H1 (cell line): ENCODE data around the gene SPTB. TPM values are rescaled to one million over a fixed set of nuclear protein-coding genes. Genes with fewer than 3 reads are reported as not detected.

Source experiments
- CTCF ChIA-PET: fragments of 300-600 bp; sonication (Branson Sonifier 250); formaldehyde crosslinking; loops from one replicate; lab custom pipeline; 2021; ENCODE audit not compliant: partially characterized antibody; lab: Charles Lee
- POLR2A ChIA-PET: fragments of 300-600 bp; sonication (Branson Sonifier 250); formaldehyde crosslinking; loops from one replicate; lab custom pipeline; 2021; ENCODE audit warnings: inconsistent platforms; ENCODE audit not compliant: partially characterized antibody; lab: Charles Lee
- DNase-seq, 2 experiments: peaks; one replicate each; pipeline versions ENCODE4 v3.0.0 to v3.0.0-alpha.2; 2010 to 2022; ENCODE audit warnings: low spot score in 2 of 2, low read depth in 1 of 2, mixed read lengths in 1 of 2
- FAIRE-seq: peaks from 2 replicates; lab custom pipeline; 2011; peaks lifted over from hg19 to GRCh38; lab: Jason Lieb, UNC
- H2AFZ ChIP-seq: 2 replicates; pipeline ENCODE4 v1.8.1; 2012; ENCODE audit warnings: low read length, inconsistent platforms
- H2AK5ac ChIP-seq: 2 replicates; pipeline ENCODE4 v1.6.1; 2013; ENCODE audit warnings: low read depth, low read length
- H2BK120ac ChIP-seq: replicated peaks from 2 replicates; pipeline ENCODE3; 2013; ENCODE audit warnings: low read depth, low read length, inconsistent platforms
- H2BK12ac ChIP-seq: 2 replicates; pipeline ENCODE4 v1.6.1; 2013; ENCODE audit warnings: low read depth, low read length
- H2BK15ac ChIP-seq: 2 replicates; pipeline ENCODE4 v1.6.1; 2013; ENCODE audit warnings: low read length
- H2BK20ac ChIP-seq: 2 replicates; pipeline ENCODE4 v1.6.1; 2013; ENCODE audit warnings: low read length
- H2BK5ac ChIP-seq: 2 replicates; pipeline ENCODE4 v1.6.1; 2013; ENCODE audit warnings: low read depth, low read length
- H3K14ac ChIP-seq: 2 replicates; pipeline ENCODE4 v1.6.1; 2013; ENCODE audit warnings: inconsistent platforms; ENCODE audit not compliant: insufficient read length
- H3K18ac ChIP-seq: 2 replicates; pipeline ENCODE4 v1.6.1; 2013; ENCODE audit warnings: low read length; ENCODE audit errors: extremely low read depth
- H3K23ac ChIP-seq: 2 replicates; pipeline ENCODE4 v1.6.1; 2013; ENCODE audit warnings: inconsistent platforms; ENCODE audit not compliant: insufficient read length
- H3K23me2 ChIP-seq: 2 replicates; pipeline ENCODE4 v1.6.1; 2013; ENCODE audit warnings: low read depth, low read length
- H3K27ac ChIP-seq: 2 replicates; pipeline ENCODE4 v1.6.1; 2011; ENCODE audit warnings: low read depth, low read length, inconsistent platforms
- H3K27me3 ChIP-seq, 4 experiments: replicated peaks in 1 of 4; 1 replicate in 1 of 4; 2 replicates in 3 of 4; pipeline versions ENCODE4 v1.6.1 to v1.8.1; 2011 to 2013; ENCODE audit warnings: low read length in 3 of 4, mild to moderate bottlenecking in 3 of 4, inconsistent platforms in 2 of 4, mixed read lengths in 2 of 4, moderate library complexity in 1 of 4; ENCODE audit not compliant: control insufficient read depth in 3 of 4, insufficient read depth in 3 of 4; ENCODE audit errors: extremely low read depth in 1 of 4
- H3K36me3 ChIP-seq, 4 experiments: 2 replicates each; pipeline versions ENCODE4 v1.6.1 to v1.8.1; 2011 to 2013; ENCODE audit warnings: mild to moderate bottlenecking in 4 of 4, low read length in 3 of 4, moderate library complexity in 2 of 4, control low read depth in 1 of 4, inconsistent platforms in 1 of 4; ENCODE audit not compliant: insufficient read depth in 4 of 4, control insufficient read depth in 2 of 4
- H3K4ac ChIP-seq: replicated peaks from 2 replicates; pipeline ENCODE3; 2013; ENCODE audit warnings: low read length, low read depth, mixed read lengths, inconsistent platforms; ENCODE audit not compliant: insufficient read length
- H3K4me1 ChIP-seq, 4 experiments: replicated peaks in 1 of 4; 1 replicate in 1 of 4; 2 replicates in 3 of 4; pipeline versions ENCODE4 v1.6.1 to v1.8.1; 2011 to 2013; ENCODE audit warnings: low read length in 3 of 4, inconsistent platforms in 2 of 4, mixed read lengths in 1 of 4; ENCODE audit not compliant: insufficient read depth in 4 of 4, control insufficient read depth in 3 of 4
- H3K4me2 ChIP-seq, 2 experiments: 2 replicates each; pipeline versions ENCODE4 v1.6.1 to v1.8.1; 2011 to 2013; ENCODE audit warnings: low read depth in 2 of 2, low read length in 2 of 2, control low read depth in 1 of 2, inconsistent platforms in 1 of 2, mild to moderate bottlenecking in 1 of 2; ENCODE audit not compliant: insufficient read depth in 1 of 2
- H3K4me3 ChIP-seq, 4 experiments: fragments of 200-600, 300-600 bp in 1 of 4; sonication (generic), shearing (Covaris generic), sonication (Bioruptor Twin) in 1 of 4; 2 replicates each; pipeline versions ENCODE4 v1.5.1 to v1.8.1; 2011 to 2016; ENCODE audit warnings: low read length in 4 of 4, low read depth in 3 of 4, control low read depth in 2 of 4, inconsistent platforms in 2 of 4, mild to moderate bottlenecking in 2 of 4, mixed read lengths in 1 of 4, moderate library complexity in 1 of 4; ENCODE audit not compliant: insufficient read depth in 2 of 4; ENCODE audit errors: extremely low read depth in 1 of 4
- H3K56ac ChIP-seq: replicated peaks from 2 replicates; pipeline ENCODE3; 2013; ENCODE audit warnings: low read depth, mild to moderate bottlenecking, mixed read lengths, low read length, inconsistent platforms; ENCODE audit not compliant: insufficient read length
- H3K79me1 ChIP-seq: 2 replicates; pipeline ENCODE4 v1.6.1; 2013; ENCODE audit warnings: low read depth, low read length, control low read depth
- H3K79me2 ChIP-seq, 2 experiments: 2 replicates each; pipeline versions ENCODE4 v1.6.1 to v1.8.1; 2012 to 2013; ENCODE audit warnings: low read length in 2 of 2, mild to moderate bottlenecking in 2 of 2, inconsistent platforms in 1 of 2; ENCODE audit not compliant: insufficient read depth in 2 of 2, control insufficient read depth in 1 of 2
- H3K9ac ChIP-seq, 4 experiments: replicated peaks in 1 of 4; 1 replicate in 1 of 4; 2 replicates in 3 of 4; pipeline versions ENCODE4 v1.6.1 to v1.8.1; 2011 to 2013; ENCODE audit warnings: low read depth in 3 of 4, low read length in 3 of 4, control low read depth in 2 of 4, mild to moderate bottlenecking in 2 of 4, moderate library complexity in 2 of 4, inconsistent platforms in 1 of 4; ENCODE audit errors: extremely low read depth in 1 of 4
- H3K9me3 ChIP-seq, 2 experiments: 2 replicates each; pipeline versions ENCODE4 v1.6.1 to v1.8.1; 2012 to 2013; ENCODE audit warnings: mild to moderate bottlenecking in 2 of 2, moderate library complexity in 2 of 2, control low read depth in 1 of 2, inconsistent platforms in 1 of 2, low read depth in 1 of 2, low read length in 1 of 2, mixed read lengths in 1 of 2; ENCODE audit not compliant: insufficient read depth in 2 of 2
- H4K20me1 ChIP-seq, 2 experiments: replicated peaks in 1 of 2; 2 replicates each; pipeline versions ENCODE3 to v1.8.1; 2011 to 2013; ENCODE audit warnings: inconsistent platforms in 2 of 2, low read length in 2 of 2, mild to moderate bottlenecking in 1 of 2; ENCODE audit not compliant: insufficient read depth in 2 of 2, control insufficient read depth in 1 of 2
- H4K5ac ChIP-seq: 2 replicates; pipeline ENCODE4 v1.6.1; 2013; ENCODE audit warnings: low read length, low read depth, mixed read lengths, inconsistent platforms; ENCODE audit not compliant: insufficient read length
- H4K8ac ChIP-seq: 2 replicates; pipeline ENCODE4 v1.8.0; 2013; ENCODE audit warnings: mild to moderate bottlenecking, moderate library complexity, low read length, inconsistent platforms; ENCODE audit not compliant: insufficient read depth; ENCODE audit errors: extremely low read depth
- H4K91ac ChIP-seq: replicated peaks from 2 replicates; pipeline ENCODE3; 2013; ENCODE audit warnings: low read length, mixed read lengths, inconsistent platforms; ENCODE audit not compliant: insufficient read length
- CHD1 ChIP-seq: IDR thresholded peaks from 2 replicates; pipeline ENCODE4 v1.6.1; 2012; ENCODE audit warnings: low read depth, low read length, improper control_type of control experiment
- E2F6 ChIP-seq: IDR thresholded peaks from 2 replicates; pipeline ENCODE4 v1.6.1; 2012; ENCODE audit warnings: inconsistent platforms
- GTF2F1 ChIP-seq: IDR thresholded peaks from 2 replicates; pipeline ENCODE4 v1.6.1; 2012; ENCODE audit warnings: low read depth, low read length, improper control_type of control experiment, borderline replicate concordance
- HDAC2 ChIP-seq, 2 experiments: fragments of 300-600 bp in 1 of 2; sonication (generic) in 1 of 2; IDR thresholded peaks; 2 replicates each; pipeline ENCODE4 v1.6.1; 2011 to 2012; ENCODE audit warnings: low read depth in 2 of 2, low read length in 2 of 2, mild to moderate bottlenecking in 2 of 2, moderate library complexity in 2 of 2, borderline replicate concordance in 1 of 2, inconsistent platforms in 1 of 2
- RNF2 ChIP-seq: fragments of 200-900, 300-1000 bp; sonication (generic); IDR thresholded peaks from 2 replicates; pipeline ENCODE4 v1.7.1; 2016; ENCODE audit warnings: borderline replicate concordance, low read depth, mild to moderate bottlenecking, antibody characterized with exemption, low read length; ENCODE audit not compliant: poor library complexity, severe bottlenecking; ENCODE audit errors: missing control alignments
- SRF ChIP-seq: IDR thresholded peaks from 2 replicates; pipeline ENCODE4 v1.6.1; 2011; ENCODE audit warnings: mild to moderate bottlenecking, low read depth, low read length, moderate library complexity
- YY1 ChIP-seq: IDR thresholded peaks from 2 replicates; pipeline ENCODE4 v1.6.1; 2011; ENCODE audit warnings: low read depth, mild to moderate bottlenecking, low read length
- ZNF274 ChIP-seq: IDR thresholded peaks from 2 replicates; pipeline ENCODE4 v1.7.0; 2012; ENCODE audit warnings: low read length, borderline replicate concordance; ENCODE audit errors: extremely low read depth
- WGBS, 2 experiments: shearing (Covaris generic) in 1 of 2; methylation state at CpG; one replicate each; pipeline versions ENCODE4 v1.1.6 to v1.1.7; 2013 to 2015; ENCODE audit warnings: low lambda C conversion rate in 2 of 2, mixed read lengths in 2 of 2, inconsistent platforms in 1 of 2, low coverage in 1 of 2, missing lambda C conversion rate in 1 of 2; ENCODE audit not compliant: insufficient replicate concordance in 2 of 2, insufficient coverage in 1 of 2, insufficient read length in 1 of 2; ENCODE audit errors: extremely low coverage in 1 of 2, missing lambda C conversion rate in 1 of 2; 5-methylcytosine and 5-hydroxymethylcytosine counted together
- polyA plus RNA-seq, 7 experiments: library from polyadenylated mRNA; depleted of rRNA in 3 of 7; stranded (reverse) in 5 of 7; unstranded in 2 of 7; fragments of >200 nt in 5 of 7; fragments of 200-250 nt in 2 of 7; gene quantifications; 1 replicate in 5 of 7; 2 replicates in 1 of 7; 4 replicates in 1 of 7; pipeline versions ENCODE4 v1.2.1 to v1.2.3, GENCODE V29; 2011 to 2013; ENCODE audit warnings: missing spikeins in 2 of 7, mixed read lengths in 2 of 7
- total RNA-seq: library from RNA; stranded (reverse); fragmentation: NEBNext Ultra II Directional; extraction: Animal tissue kit (Norgen Biotek cat#: 25700); gene quantifications from 2 replicates; pipeline ENCODE4 v1.2.1, GENCODE V29; 2021

Gene SPTB
- total and polyA plus RNA-seq, 2 of the 8 experiments (the other 6 are each of a cell fraction or from before 2014, with no cell fraction given): 0.30 to 2.4 TPM

GRCh38 chr14:64702493-64703394 lies 177.0 kb downstream of the SPTB start:
- Histone ChIP-seq H2BK5ac (peak overlapping the region; percentile 90), H2BK20ac (0 out of 2 replicates have a peak overlapping the region, but pooled peaks have one; percentile 40), H3K36me3 (no peaks in the 10 kb centered on the region), H2AFZ (no peak overlapping the region), H3K27ac (0 out of 2 replicates have a peak overlapping the region, but pooled peaks have one; percentile 8), H4K5ac (peak overlapping the region; percentile 69), H4K8ac (no peak overlapping the region), H4K20me1 (peaks cover 0 to 2% of the 10 kb centered on the region in 2 experiments), H3K79me1 (0 out of 2 replicates have a peak, but pooled peaks cover 3% of the 10 kb centered on the region), H3K18ac (peak overlapping the region; percentile 9), H3K23ac (no peak overlapping the region), H3K27me3 (no peaks in the 10 kb centered on the region), H3K56ac (no peak overlapping the region), H3K14ac (peak overlapping the region; percentile 16), H3K4me1 (peaks cover 23 to 55% (median 41%) of the 10 kb centered on the region in 4 experiments), H4K91ac (peak overlapping the region; percentile 94), H3K4me2 (peak overlapping the region; percentile 94 to 96), H2AK5ac (peak overlapping the region; percentile 76; the same call in 1 of the 2 replicates), H3K9ac (peak overlapping the region in 3 of 4 experiments; percentile 25 to 53 (median 30); a peak in 5 of 7 replicates), H3K9me3 (no peaks in the 10 kb centered on the region), H3K4ac (peak overlapping the region; percentile 2), H2BK120ac (peak overlapping the region; percentile 44), H3K4me3 (peak overlapping the region; percentile 66 to 89 (median 79); a peak in 7 of 8 replicates), H3K23me2 (peaks cover 21% of the 10 kb centered on the region), H2BK12ac (peak overlapping the region; percentile 80), H2BK15ac (0 out of 2 replicates have a peak overlapping the region, but pooled peaks have one; percentile 3), H3K79me2 (peaks cover 0 to 32% of the 10 kb centered on the region in 2 experiments; a peak in 2 of 4 replicates)
- CTCF ChIA-PET: interaction anchor here (0.9 to 9.3 kb wide), 10 partner anchors 6 to 254 kb away, joined by 3 to 74 read pairs (median 4); no protein-coding TSS in a partner anchor
- FAIRE-seq (peak; percentile 39), DNase-seq (peak in 1 of 2 experiments; percentile 88)
- POLR2A ChIA-PET: interaction anchor here (0.6 to 7.8 kb wide), 6 partner anchors 13 to 237 kb away, joined by 3 to 102 read pairs (median 3); partner anchors contain the start of gene ZBTB1
- 3% methylated on average over 24 of the region's 25 CpGs; no CpG with 5 or more reads in 1 of the 2 experiments for WGBS, 2 experiments
- TF ChIP-seq CHD1 (no peak), ZNF274 (no peak), RNF2 (no peak), YY1 (no peak), HDAC2 (IDR thresholded peaks at IDR 0.05; ENCODE audit: borderline replicate concordance in 1 of 2, low read depth in 2 of 2, low read length in 2 of 2) (no peak), GTF2F1 (no peak), E2F6 (no peak), SRF (no peak)
